ENCODE data around the gene TMEM45B.
"Not testable (repeated sequence)": the region's sequence is repeated elsewhere in the genome, so short reads cannot be mapped to it uniquely, and the experiment has no call there.

The TMEM45B gene

GRCh38 chr11:129815596-129816461 lies at the start of gene TMEM45B:
TMEM45B (plus strand) TSS chr11:129815848; CDS start chr11:129852483, 36,635 bp downstream.
- no peaks in the 10 kb centered on the region for H3K36me3 ChIP-seq (ENCODE audit: control insufficient read depth, insufficient read depth, low read length)
- peak within 1 kb of the TSS; percentile 89 for H3K9ac ChIP-seq (ENCODE audit: low read length)
- H3K27me3 ChIP-seq (ENCODE audit: control insufficient read depth, insufficient read depth, low read length): no peaks in the 10 kb centered on the region
- H3K4me1 ChIP-seq (ENCODE audit: control insufficient read depth, insufficient read depth, low read length): peaks cover 21% of the 10 kb centered on the region
- H3K9me3 ChIP-seq (ENCODE audit: control insufficient read depth, low read length): no peaks in the 10 kb centered on the region
- H3K4me3 ChIP-seq (ENCODE audit: low read length): peak within 1 kb of the TSS; percentile 46

GRCh38 chr11:129766898-129767604 lies 48.6 kb upstream of the TMEM45B start:
- Histone ChIP-seq H3K4me3 (ENCODE audit: low read length) (no peak overlapping the region), H3K36me3 (ENCODE audit: control insufficient read depth, insufficient read depth, low read length) (no peaks in the 10 kb centered on the region), H3K9ac (ENCODE audit: low read length) (no peak overlapping the region), H3K9me3 (ENCODE audit: control insufficient read depth, low read length) (no peaks in the 10 kb centered on the region), H3K4me1 (ENCODE audit: control insufficient read depth, insufficient read depth, low read length) (no peaks in the 10 kb centered on the region), H3K27me3 (ENCODE audit: control insufficient read depth, insufficient read depth, low read length) (no peaks in the 10 kb centered on the region)

GRCh38 chr11:129767827-129768226 lies 47.8 kb upstream of the TMEM45B start:
- H3K4me1 ChIP-seq (ENCODE audit: control insufficient read depth, insufficient read depth, low read length): no peaks in the 10 kb centered on the region

GRCh38 chr11:129768356-129768755 lies 47.3 kb upstream of the TMEM45B start:
- H3K9me3 ChIP-seq (ENCODE audit: control insufficient read depth, low read length): no peaks in the 10 kb centered on the region
- no peaks in the 10 kb centered on the region for H3K36me3 ChIP-seq (ENCODE audit: control insufficient read depth, insufficient read depth, low read length)
- no peaks in the 10 kb centered on the region for H3K4me1 ChIP-seq (ENCODE audit: control insufficient read depth, insufficient read depth, low read length)
- H3K9ac ChIP-seq (ENCODE audit: low read length): no peak overlapping the region
- no peaks in the 10 kb centered on the region for H3K27me3 ChIP-seq (ENCODE audit: control insufficient read depth, insufficient read depth, low read length)
- no peak overlapping the region for H3K4me3 ChIP-seq (ENCODE audit: low read length)

More at GRCh38 chr11:129767827-129768226, 47.8 kb upstream of the TMEM45B start:
- Histone ChIP-seq H3K9ac (ENCODE audit: low read length) (no peak overlapping the region), H3K27me3 (ENCODE audit: control insufficient read depth, insufficient read depth, low read length) (no peaks in the 10 kb centered on the region), H3K36me3 (ENCODE audit: control insufficient read depth, insufficient read depth, low read length) (no peaks in the 10 kb centered on the region), H3K9me3 (ENCODE audit: control insufficient read depth, low read length) (no peaks in the 10 kb centered on the region), H3K4me3 (ENCODE audit: low read length) (no peak overlapping the region)

- Histone ChIP-seq H3K4me1 (ENCODE audit: control insufficient read depth, insufficient read depth, low read length) (no peaks in the 10 kb centered on the region), H3K27me3 (ENCODE audit: control insufficient read depth, insufficient read depth, low read length) (no peaks in the 10 kb centered on the region), H3K36me3 (ENCODE audit: control insufficient read depth, insufficient read depth, low read length) (no peaks in the 10 kb centered on the region), H3K4me3 (ENCODE audit: low read length) (no peak overlapping the region), H3K9me3 (ENCODE audit: control insufficient read depth, low read length) (no peaks in the 10 kb centered on the region), H3K9ac (ENCODE audit: low read length) (no peak overlapping the region)
Observed at GRCh38 chr11:129769059-129769458, 46.6 kb upstream of the TMEM45B start.

GRCh38 chr11:129770993-129771392 lies 44.7 kb upstream of the TMEM45B start:
- no peaks in the 10 kb centered on the region for H3K27me3 ChIP-seq (ENCODE audit: control insufficient read depth, insufficient read depth, low read length)
- H3K36me3 ChIP-seq (ENCODE audit: control insufficient read depth, insufficient read depth, low read length): no peaks in the 10 kb centered on the region
- H3K9me3 ChIP-seq (ENCODE audit: control insufficient read depth, low read length): no peaks in the 10 kb centered on the region
- no peak overlapping the region for H3K9ac ChIP-seq (ENCODE audit: low read length)
- H3K4me3 ChIP-seq (ENCODE audit: low read length): no peak overlapping the region
- H3K4me1 ChIP-seq (ENCODE audit: control insufficient read depth, insufficient read depth, low read length): no peaks in the 10 kb centered on the region

- H3K27me3 ChIP-seq (ENCODE audit: control insufficient read depth, insufficient read depth, low read length); H3K36me3 ChIP-seq (ENCODE audit: control insufficient read depth, insufficient read depth, low read length); H3K4me3 ChIP-seq (ENCODE audit: low read length); H3K9ac ChIP-seq (ENCODE audit: low read length); H3K4me1 ChIP-seq (ENCODE audit: control insufficient read depth, insufficient read depth, low read length); H3K9me3 ChIP-seq (ENCODE audit: control insufficient read depth, low read length): not testable (repeated sequence)
Observed at GRCh38 chr11:129771456-129771855, 44.2 kb upstream of the TMEM45B start.

GRCh38 chr11:129778877-129779276 lies 36.8 kb upstream of the TMEM45B start:
- H3K9me3 ChIP-seq (ENCODE audit: control insufficient read depth, low read length): no peaks in the 10 kb centered on the region
- no peak overlapping the region for H3K9ac ChIP-seq (ENCODE audit: low read length)
- H3K4me1 ChIP-seq (ENCODE audit: control insufficient read depth, insufficient read depth, low read length): peaks cover 14% of the 10 kb centered on the region
- H3K4me3 ChIP-seq (ENCODE audit: low read length): no peak overlapping the region
- no peaks in the 10 kb centered on the region for H3K36me3 ChIP-seq (ENCODE audit: control insufficient read depth, insufficient read depth, low read length)
- H3K27me3 ChIP-seq (ENCODE audit: control insufficient read depth, insufficient read depth, low read length): no peaks in the 10 kb centered on the region

GRCh38 chr11:129779342-129779741 lies 36.3 kb upstream of the TMEM45B start:
- H3K4me1 ChIP-seq (ENCODE audit: control insufficient read depth, insufficient read depth, low read length): peaks cover 14% of the 10 kb centered on the region
- no peaks in the 10 kb centered on the region for H3K36me3 ChIP-seq (ENCODE audit: control insufficient read depth, insufficient read depth, low read length)
- H3K27me3 ChIP-seq (ENCODE audit: control insufficient read depth, insufficient read depth, low read length): no peaks in the 10 kb centered on the region
- no peaks in the 10 kb centered on the region for H3K9me3 ChIP-seq (ENCODE audit: control insufficient read depth, low read length)
- H3K9ac ChIP-seq (ENCODE audit: low read length): no peak overlapping the region
- H3K4me3 ChIP-seq (ENCODE audit: low read length): no peak overlapping the region

GRCh38 chr11:129785383-129786111 lies 30.1 kb upstream of the TMEM45B start:
- no peak overlapping the region for H3K9ac ChIP-seq (ENCODE audit: low read length)
- no peaks in the 10 kb centered on the region for H3K36me3 ChIP-seq (ENCODE audit: control insufficient read depth, insufficient read depth, low read length)
- H3K9me3 ChIP-seq (ENCODE audit: control insufficient read depth, low read length): no peaks in the 10 kb centered on the region
- H3K27me3 ChIP-seq (ENCODE audit: control insufficient read depth, insufficient read depth, low read length): no peaks in the 10 kb centered on the region
- peaks cover 10% of the 10 kb centered on the region for H3K4me1 ChIP-seq (ENCODE audit: control insufficient read depth, insufficient read depth, low read length)
- no peak overlapping the region for H3K4me3 ChIP-seq (ENCODE audit: low read length)

- not testable (repeated sequence) for H3K9me3 ChIP-seq (ENCODE audit: control insufficient read depth, low read length); H3K36me3 ChIP-seq (ENCODE audit: control insufficient read depth, insufficient read depth, low read length); H3K4me3 ChIP-seq (ENCODE audit: low read length); H3K9ac ChIP-seq (ENCODE audit: low read length); H3K27me3 ChIP-seq (ENCODE audit: control insufficient read depth, insufficient read depth, low read length)
- peaks cover 10% of the 10 kb centered on the region for H3K4me1 ChIP-seq (ENCODE audit: control insufficient read depth, insufficient read depth, low read length)
Observed at GRCh38 chr11:129786112-129786416, 29.6 kb upstream of the TMEM45B start.
